HepG2 (cell line): ENCODE measurements around the gene CCDC142. TPM values are rescaled to one million over a fixed set of nuclear protein-coding genes. Genes with fewer than 3 reads are reported as not detected.

Experiments used
- ATAC-seq: fragments of 200-7000 bp; cut with Tn5 transposase; 3 replicates; pipeline ENCODE4 v1.9.1; 2020; ENCODE audit warnings: mild to moderate bottlenecking, moderate library complexity
- BruUV-seq: library from RNA; stranded (reverse); fragments of 400-500 nt; replicated peaks from 2 replicates; lab custom pipeline; 2021; lab: Mats Ljungman, UMichigan
- CTCF ChIA-PET: fragments of 300-600 bp; formaldehyde crosslinking; extraction: SDS; loops from one replicate; lab custom pipeline; 2021; ENCODE audit warnings: low total read pairs, inconsistent platforms, low intra/inter-chr PET ratio; lab: Yijun Ruan, JAX
- POLR2A ChIA-PET: fragments of 350-600 bp; sonication (Branson Sonifier 250); formaldehyde crosslinking; loops from one replicate; lab custom pipeline; 2020; ENCODE audit warnings: antibody characterized with exemption, inconsistent platforms; lab: Yijun Ruan, JAX
- DNase-seq: peaks from one replicate; pipeline ENCODE4 v3.0.0-alpha.2; 2015; ENCODE audit warnings: low spot score
- FAIRE-seq: peaks from 3 replicates; lab custom pipeline; 2011; peaks lifted over from hg19 to GRCh38; lab: Jason Lieb, UNC
- H2AFZ ChIP-seq: one replicate; pipeline ENCODE4 v1.6.1; 2011; ENCODE audit warnings: low read length, inconsistent platforms
- H3K27ac ChIP-seq: fragments of 300-600 bp; 3 replicates; pipeline ENCODE4 v1.8.0; 2011; ENCODE audit warnings: mixed run types, mild to moderate bottlenecking, mixed read lengths, low read length, inconsistent platforms; ENCODE audit not compliant: insufficient read depth; ENCODE audit errors: extremely low read length
- H3K27me3 ChIP-seq, 2 experiments: fragments of 200-600 bp in 1 of 2; 2 replicates in 1 of 2; 3 replicates in 1 of 2; pipeline versions ENCODE4 v1.6.0 to v1.8.0; 2011; ENCODE audit warnings: low read length in 2 of 2, mild to moderate bottlenecking in 2 of 2, moderate library complexity in 2 of 2, inconsistent platforms in 1 of 2; ENCODE audit not compliant: insufficient read depth in 2 of 2, control insufficient read depth in 1 of 2
- H3K36me3 ChIP-seq, 2 experiments: fragments of 200-600 bp in 1 of 2; replicated peaks in 1 of 2; 2 replicates in 1 of 2; 3 replicates in 1 of 2; pipeline versions ENCODE4 v1.5.1 to v1.8.0; 2011; ENCODE audit warnings: low read length in 2 of 2, inconsistent platforms in 1 of 2; ENCODE audit not compliant: insufficient read depth in 2 of 2, control insufficient read depth in 1 of 2
- H3K4me1 ChIP-seq: 2 replicates; pipeline ENCODE4 v1.5.1; 2012; ENCODE audit warnings: low read length, inconsistent platforms; ENCODE audit not compliant: insufficient read depth
- H3K4me2 ChIP-seq: 2 replicates; pipeline ENCODE4 v1.6.0; 2011; ENCODE audit warnings: low read depth, low read length, inconsistent platforms
- H3K4me3 ChIP-seq, 3 experiments: fragments of 200-600 bp in 1 of 3; sonication (generic), shearing (Covaris generic) in 1 of 3; replicated peaks in 1 of 3; 2 replicates each; pipeline ENCODE4 v1.5.1; 2011 to 2016; ENCODE audit warnings: low read length in 3 of 3, inconsistent platforms in 2 of 3, low read depth in 2 of 3, mild to moderate bottlenecking in 2 of 3, control low read depth in 1 of 3, mixed read lengths in 1 of 3; ENCODE audit not compliant: insufficient read depth in 1 of 3
- H3K79me2 ChIP-seq: one replicate; pipeline ENCODE4 v1.6.1; 2011; ENCODE audit warnings: low read length, inconsistent platforms; ENCODE audit not compliant: insufficient read depth
- H3K9ac ChIP-seq: 2 replicates; pipeline ENCODE4 v1.6.0; 2011; ENCODE audit warnings: mild to moderate bottlenecking, low read depth, low read length, inconsistent platforms; ENCODE audit not compliant: insufficient read depth
- H3K9me3 ChIP-seq: 2 replicates; pipeline ENCODE4 v1.5.1; 2012; ENCODE audit warnings: mild to moderate bottlenecking, low read length
- H4K20me1 ChIP-seq: 2 replicates; pipeline ENCODE4 v1.6.0; 2011; ENCODE audit warnings: inconsistent platforms, mild to moderate bottlenecking, low read length, moderate library complexity; ENCODE audit not compliant: insufficient read depth
- IKZF1 ChIP-seq: fragments of 450-650 bp; IDR thresholded peaks from 2 replicates; pipeline ENCODE4 v1.7.1; 2016
- MED1 ChIP-seq: sonication (generic); formaldehyde crosslinking; IDR thresholded peaks from 2 replicates; pipeline ENCODE4 v1.4.0; 2020; ENCODE audit warnings: missing genetic modification reagents
- MED8 ChIP-seq: sonication (generic); formaldehyde crosslinking; IDR thresholded peaks from 2 replicates; pipeline ENCODE4 v1.8.1; 2023; ENCODE audit warnings: mild to moderate bottlenecking, missing genetic modification reagents; ENCODE audit not compliant: insufficient replicate concordance
- MTA1 ChIP-seq: sonication (generic); formaldehyde crosslinking; IDR thresholded peaks from 2 replicates; pipeline ENCODE4 v1.4.0; 2020; ENCODE audit warnings: missing genetic modification reagents, mild to moderate bottlenecking, borderline replicate concordance
- NFE2L1 ChIP-seq: sonication (generic); formaldehyde crosslinking; IDR thresholded peaks from 2 replicates; pipeline ENCODE4 v1.4.0; 2020; ENCODE audit warnings: missing genetic modification reagents, mild to moderate bottlenecking, borderline replicate concordance
- POGZ ChIP-seq: sonication (generic); formaldehyde crosslinking; IDR thresholded peaks from 2 replicates; pipeline ENCODE4 v1.4.0; 2020; ENCODE audit warnings: mild to moderate bottlenecking, missing genetic modification reagents
- RXRA ChIP-seq: sonication (generic); formaldehyde crosslinking; IDR thresholded peaks from 2 replicates; pipeline ENCODE4 v1.5.1; 2020; ENCODE audit warnings: missing genetic modification reagents
- ZBTB38 ChIP-seq: sonication (generic); formaldehyde crosslinking; IDR thresholded peaks from 2 replicates; pipeline ENCODE4 v1.5.1; 2020; ENCODE audit warnings: mild to moderate bottlenecking, missing genetic modification reagents
- ZNF441 ChIP-seq: sonication (generic); formaldehyde crosslinking; IDR thresholded peaks from 2 replicates; pipeline ENCODE4 v1.7.0; 2021; ENCODE audit warnings: missing genetic modification reagents, borderline replicate concordance
- ZNF557 ChIP-seq: sonication (generic); formaldehyde crosslinking; IDR thresholded peaks from 2 replicates; pipeline ENCODE4 v1.4.0; 2020; ENCODE audit warnings: missing genetic modification reagents
- ZNF672 ChIP-seq: sonication (generic); formaldehyde crosslinking; IDR thresholded peaks from 2 replicates; pipeline ENCODE4 v1.8.1; 2022; ENCODE audit warnings: missing genetic modification reagents
- ZNF816 ChIP-seq: sonication (generic); formaldehyde crosslinking; IDR thresholded peaks from 2 replicates; pipeline ENCODE4 v1.8.0; 2022; ENCODE audit warnings: missing genetic modification reagents, mild to moderate bottlenecking, borderline replicate concordance
- WGBS: methylation state at CpG from one replicate; pipeline ENCODE4 v1.1.6; 2017; ENCODE audit warnings: low lambda C conversion rate; 5-methylcytosine and 5-hydroxymethylcytosine counted together
- in situ Hi-C: cut with HindIII; loops from 2 replicates; pipeline ENCODE4 v1.10.0; 2017; ENCODE audit warnings: low pct_unique_long_range_greater_than_20kb; ENCODE audit not compliant: extremely low pct_ligation_motif_present
- intact Hi-C: fragments of 100-400 bp; cut with micrococcal nuclease; formaldehyde crosslinking; loops from one replicate; pipeline ENCODE4 v1.10.0; 2022; ENCODE audit not compliant: unreplicated experiment
- polyA plus RNA-seq, 8 experiments: library from polyadenylated mRNA; depleted of rRNA in 3 of 8; stranded (reverse) in 7 of 8; unstranded in 1 of 8; fragments of >200 nt; fragmentation: Illumina TruSeq in 4 of 8; extraction: Trizol in 4 of 8; gene quantifications; 2 replicates each; pipeline versions ENCODE4 v1.2.1 to v1.2.3, GENCODE V29; 2011 to 2016; ENCODE audit warnings: low read depth in 4 of 8, missing spikeins in 1 of 8, mixed read lengths in 1 of 8; ENCODE audit not compliant: insufficient read depth in 1 of 8
- total RNA-seq, 5 experiments: library from RNA; depleted of rRNA; stranded (reverse); fragments of >200 nt; fragmentation: Illumina TruSeq; extraction: Trizol; gene quantifications; 2 replicates each; pipeline ENCODE4 v1.2.3, GENCODE V29; 2016; ENCODE audit warnings: low read depth in 1 of 5
- TF ChIP-seq, protein P1 (sequence below): sonication (generic); formaldehyde crosslinking; IDR thresholded peaks from 2 replicates; pipeline ENCODE4 v1.4.0; 2020; ENCODE audit warnings: missing genetic modification reagents
- TF ChIP-seq, protein P2 (sequence below): sonication (generic); formaldehyde crosslinking; IDR thresholded peaks from 2 replicates; pipeline ENCODE4 v1.5.0; 2020; ENCODE audit warnings: missing genetic modification reagents
- TF ChIP-seq, protein P3 (sequence below): sonication (generic); formaldehyde crosslinking; IDR thresholded peaks from 2 replicates; pipeline ENCODE4 v1.8.0; 2022; ENCODE audit warnings: mild to moderate bottlenecking, missing genetic modification reagents, moderate library complexity
- TF ChIP-seq, protein P4 (sequence below): sonication (generic); formaldehyde crosslinking; IDR thresholded peaks from 2 replicates; pipeline ENCODE4 v1.8.1; 2022; ENCODE audit warnings: low read depth, mild to moderate bottlenecking, missing genetic modification reagents
- TF ChIP-seq, protein P5 (sequence below): sonication (generic); formaldehyde crosslinking; IDR thresholded peaks from 2 replicates; pipeline ENCODE4 v1.8.1; 2023; ENCODE audit warnings: mild to moderate bottlenecking, missing genetic modification reagents, borderline replicate concordance

CCDC142 gene
- total and polyA plus RNA-seq, 2 of the 13 experiments (the other 11 are each of a cell fraction or from before 2014, with no cell fraction given): 14.7 to 30.4 TPM

DNA sequence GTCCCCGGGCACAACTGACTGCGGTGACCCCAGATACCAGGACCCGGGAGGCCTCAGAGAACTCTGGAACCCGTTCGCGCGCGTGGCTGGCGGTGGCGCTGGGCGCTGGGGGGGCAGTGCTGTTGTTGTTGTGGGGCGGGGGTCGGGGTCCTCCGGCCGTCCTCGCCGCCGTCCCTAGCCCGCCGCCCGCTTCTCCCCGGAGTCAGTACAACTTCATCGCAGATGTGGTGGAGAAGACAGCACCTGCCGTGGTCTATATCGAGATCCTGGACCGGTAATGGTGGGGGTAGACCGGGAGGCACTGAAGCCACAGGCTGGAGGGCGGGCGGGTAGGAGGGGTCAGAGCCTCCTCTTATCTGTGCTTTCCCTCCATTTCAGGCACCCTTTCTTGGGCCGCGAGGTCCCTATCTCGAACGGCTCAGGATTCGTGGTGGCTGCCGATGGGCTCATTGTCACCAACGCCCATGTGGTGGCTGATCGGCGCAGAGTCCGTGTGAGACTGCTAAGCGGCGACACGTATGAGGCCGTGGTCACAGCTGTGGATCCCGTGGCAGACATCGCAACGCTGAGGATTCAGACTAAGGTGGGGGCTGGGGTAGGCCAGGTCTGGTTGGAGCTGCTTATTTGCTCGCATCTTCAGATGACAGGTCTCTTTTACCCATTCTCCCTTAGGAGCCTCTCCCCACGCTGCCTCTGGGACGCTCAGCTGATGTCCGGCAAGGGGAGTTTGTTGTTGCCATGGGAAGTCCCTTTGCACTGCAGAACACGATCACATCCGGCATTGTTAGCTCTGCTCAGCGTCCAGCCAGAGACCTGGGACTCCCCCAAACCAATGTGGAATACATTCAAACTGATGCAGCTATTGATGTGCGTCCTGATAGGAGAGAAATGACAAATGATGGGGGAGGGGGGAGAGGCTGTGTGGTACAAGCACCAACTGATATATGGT, 47.7 kb upstream of the CCDC142 start:
- H3K27me3 ChIP-seq: no peaks in the 10 kb centered on the region; a peak in 1 of 5 replicates
- in situ Hi-C loops: no loop called here
- H3K79me2 ChIP-seq: peaks cover 36% of the 10 kb centered on the region
- intact Hi-C loops: no loop called here
- FAIRE-seq (no peak), ATAC-seq (peak; percentile 8), DNase-seq (no peak)
- peak overlapping the region; percentile 95 for H3K27ac ChIP-seq
- ChIA-PET POLR2A (interaction anchor here (0.6 to 5.9 kb wide), 25 partner anchors 8 to 352 kb away, joined by 3 to 93 read pairs (median 6); partner anchors contain the start of genes CCDC142, INO80B, LBX2 and LOXL3), CTCF (interaction anchor here (1.5 to 1.9 kb wide), 2 partner anchors 23 to 47 kb away, joined by 3 to 5 read pairs; partner anchors contain the start of genes CCDC142, PCGF1 and TTC31)
- BruUV-seq: no TSS peak
- H2AFZ ChIP-seq: no peak overlapping the region
- peak overlapping the region; percentile 99 for H3K9ac ChIP-seq
- H3K4me1 ChIP-seq: peaks cover 46% of the 10 kb centered on the region
- peaks cover 19 to 33% of the 10 kb centered on the region in 2 experiments for H3K36me3 ChIP-seq
- H3K4me3 ChIP-seq: peak overlapping the region; percentile 84 to 100 (median 100)
- peak overlapping the region; percentile 88 for H3K4me2 ChIP-seq
- WGBS: 48% methylated on average over 33 of the region's 54 CpGs
- H3K9me3 ChIP-seq: no peaks in the 10 kb centered on the region
- H4K20me1 ChIP-seq: no peaks in the 10 kb centered on the region
- TF ChIP-seq, protein P1, sequence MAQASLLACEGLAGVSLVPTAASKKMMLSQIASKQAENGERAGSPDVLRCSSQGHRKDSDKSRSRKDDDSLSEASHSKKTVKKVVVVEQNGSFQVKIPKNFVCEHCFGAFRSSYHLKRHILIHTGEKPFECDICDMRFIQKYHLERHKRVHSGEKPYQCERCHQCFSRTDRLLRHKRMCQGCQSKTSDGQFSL (CRISPR knock-in tag): peak; percentile 60
- TF ChIP-seq ZNF441 (0 out of 2 replicates have a peak, but pooled peaks have one; percentile 9), POGZ (no peak), MED8 (CRISPR knock-in tag) (no peak), ZNF557 (no peak), MED1 (CRISPR knock-in tag) (no peak), RXRA (CRISPR knock-in tag) (no peak), ZNF672 (CRISPR knock-in tag) (0 out of 2 replicates have a peak, but pooled peaks have one; percentile 50), ZBTB38 (peak; percentile 98), NFE2L1 (CRISPR knock-in tag) (no peak), IKZF1 (no peak), MTA1 (CRISPR knock-in tag) (peak; percentile 52; the same call in 1 of the 2 replicates), ZNF816 (CRISPR knock-in tag) (peak; percentile 15; the same call in 1 of the 2 replicates)
- TF ChIP-seq, protein P2, sequence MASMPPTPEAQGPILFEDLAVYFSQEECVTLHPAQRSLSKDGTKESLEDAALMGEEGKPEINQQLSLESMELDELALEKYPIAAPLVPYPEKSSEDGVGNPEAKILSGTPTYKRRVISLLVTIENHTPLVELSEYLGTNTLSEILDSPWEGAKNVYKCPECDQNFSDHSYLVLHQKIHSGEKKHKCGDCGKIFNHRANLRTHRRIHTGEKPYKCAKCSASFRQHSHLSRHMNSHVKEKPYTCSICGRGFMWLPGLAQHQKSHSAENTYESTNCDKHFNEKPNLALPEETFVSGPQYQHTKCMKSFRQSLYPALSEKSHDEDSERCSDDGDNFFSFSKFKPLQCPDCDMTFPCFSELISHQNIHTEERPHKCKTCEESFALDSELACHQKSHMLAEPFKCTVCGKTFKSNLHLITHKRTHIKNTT: no peak
- TF ChIP-seq, protein P3, sequence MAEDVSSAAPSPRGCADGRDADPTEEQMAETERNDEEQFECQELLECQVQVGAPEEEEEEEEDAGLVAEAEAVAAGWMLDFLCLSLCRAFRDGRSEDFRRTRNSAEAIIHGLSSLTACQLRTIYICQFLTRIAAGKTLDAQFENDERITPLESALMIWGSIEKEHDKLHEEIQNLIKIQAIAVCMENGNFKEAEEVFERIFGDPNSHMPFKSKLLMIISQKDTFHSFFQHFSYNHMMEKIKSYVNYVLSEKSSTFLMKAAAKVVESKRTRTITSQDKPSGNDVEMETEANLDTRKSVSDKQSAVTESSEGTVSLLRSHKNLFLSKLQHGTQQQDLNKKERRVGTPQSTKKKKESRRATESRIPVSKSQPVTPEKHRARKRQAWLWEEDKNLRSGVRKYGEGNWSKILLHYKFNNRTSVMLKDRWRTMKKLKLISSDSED (CRISPR knock-in tag): peak; percentile 2; the same call in 1 of the 2 replicates
- TF ChIP-seq, protein P4, sequence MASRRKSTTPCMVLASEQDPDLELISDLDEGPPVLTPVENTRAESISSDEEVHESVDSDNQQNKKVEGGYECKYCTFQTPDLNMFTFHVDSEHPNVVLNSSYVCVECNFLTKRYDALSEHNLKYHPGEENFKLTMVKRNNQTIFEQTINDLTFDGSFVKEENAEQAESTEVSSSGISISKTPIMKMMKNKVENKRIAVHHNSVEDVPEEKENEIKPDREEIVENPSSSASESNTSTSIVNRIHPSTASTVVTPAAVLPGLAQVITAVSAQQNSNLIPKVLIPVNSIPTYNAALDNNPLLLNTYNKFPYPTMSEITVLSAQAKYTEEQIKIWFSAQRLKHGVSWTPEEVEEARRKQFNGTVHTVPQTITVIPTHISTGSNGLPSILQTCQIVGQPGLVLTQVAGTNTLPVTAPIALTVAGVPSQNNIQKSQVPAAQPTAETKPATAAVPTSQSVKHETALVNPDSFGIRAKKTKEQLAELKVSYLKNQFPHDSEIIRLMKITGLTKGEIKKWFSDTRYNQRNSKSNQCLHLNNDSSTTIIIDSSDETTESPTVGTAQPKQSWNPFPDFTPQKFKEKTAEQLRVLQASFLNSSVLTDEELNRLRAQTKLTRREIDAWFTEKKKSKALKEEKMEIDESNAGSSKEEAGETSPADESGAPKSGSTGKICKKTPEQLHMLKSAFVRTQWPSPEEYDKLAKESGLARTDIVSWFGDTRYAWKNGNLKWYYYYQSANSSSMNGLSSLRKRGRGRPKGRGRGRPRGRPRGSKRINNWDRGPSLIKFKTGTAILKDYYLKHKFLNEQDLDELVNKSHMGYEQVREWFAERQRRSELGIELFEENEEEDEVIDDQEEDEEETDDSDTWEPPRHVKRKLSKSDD: no peak
- TF ChIP-seq, protein P5, sequence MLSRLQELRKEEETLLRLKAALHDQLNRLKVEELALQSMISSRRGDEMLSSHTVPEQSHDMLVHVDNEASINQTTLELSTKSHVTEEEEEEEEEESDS: 0 out of 2 replicates have a peak, but pooled peaks have one; percentile 1
